HepG2 (cell line): ENCODE measurements around the gene FSIP1. TPM values are rescaled to one million over a fixed set of nuclear protein-coding genes. Genes with fewer than 3 reads are reported as not detected.

Experiments used
- AKNA ChIP-seq: sonication (generic); formaldehyde crosslinking; IDR thresholded peaks from 2 replicates; pipeline ENCODE4 v1.4.0; 2020; ENCODE audit warnings: missing genetic modification reagents, borderline replicate concordance
- ARNT2 ChIP-seq: sonication (generic); formaldehyde crosslinking; IDR thresholded peaks from 2 replicates; pipeline ENCODE4 v1.8.0; 2022; ENCODE audit warnings: mild to moderate bottlenecking, low read depth, missing genetic modification reagents, moderate library complexity
- CCDC6 ChIP-seq: sonication (generic); formaldehyde crosslinking; IDR thresholded peaks from 2 replicates; pipeline ENCODE4 v1.8.1; 2022; ENCODE audit warnings: mild to moderate bottlenecking, missing genetic modification reagents, moderate library complexity
- CENPBD1 ChIP-seq: sonication (generic); formaldehyde crosslinking; IDR thresholded peaks from 2 replicates; pipeline ENCODE4 v1.8.0; 2022; ENCODE audit warnings: missing genetic modification reagents, low read depth, mild to moderate bottlenecking, borderline replicate concordance
- CSRNP2 ChIP-seq: sonication (generic); formaldehyde crosslinking; conservative IDR thresholded peaks from 2 replicates; pipeline ENCODE4 v1.8.0; 2022; ENCODE audit warnings: low read depth, missing genetic modification reagents
- ELF1 ChIP-seq: sonication (generic); formaldehyde crosslinking; IDR thresholded peaks from 2 replicates; pipeline ENCODE4 v1.4.0; 2020; ENCODE audit warnings: missing genetic modification reagents
- FOXM1 ChIP-seq: sonication (generic); formaldehyde crosslinking; IDR thresholded peaks from 2 replicates; pipeline ENCODE4 v1.5.0; 2020; ENCODE audit warnings: missing genetic modification reagents
- IKZF1 ChIP-seq: fragments of 450-650 bp; IDR thresholded peaks from 2 replicates; pipeline ENCODE4 v1.7.1; 2016
- NFKB2 ChIP-seq: sonication (generic); formaldehyde crosslinking; IDR thresholded peaks from 2 replicates; pipeline ENCODE4 v1.4.0; 2020; ENCODE audit warnings: missing genetic modification reagents, borderline replicate concordance
- NFKBIZ ChIP-seq: IDR thresholded peaks from 2 replicates; pipeline ENCODE4 v1.6.1; 2018; ENCODE audit warnings: missing genetic modification reagents, missing compliant biosample characterization
- NPAS2 ChIP-seq: sonication (generic); formaldehyde crosslinking; IDR thresholded peaks from 2 replicates; pipeline ENCODE4 v1.8.0; 2022; ENCODE audit warnings: mild to moderate bottlenecking, missing genetic modification reagents, borderline replicate concordance
- RARA ChIP-seq: IDR thresholded peaks from 2 replicates; pipeline ENCODE4 v1.6.1; 2016; ENCODE audit warnings: missing genetic modification reagents, missing compliant biosample characterization
- RBFOX2 ChIP-seq: fragments of 200-400 bp; formaldehyde crosslinking; IDR thresholded peaks from 2 replicates; pipeline ENCODE4 v1.6.1; 2017; ENCODE audit warnings: low read depth, mild to moderate bottlenecking, low read length
- SAFB2 ChIP-seq: sonication (generic); formaldehyde crosslinking; IDR thresholded peaks from 2 replicates; pipeline ENCODE4 v1.5.1; 2020; ENCODE audit warnings: missing genetic modification reagents, low read depth, mild to moderate bottlenecking, borderline replicate concordance
- SP4 ChIP-seq: sonication (generic); formaldehyde crosslinking; IDR thresholded peaks from 2 replicates; pipeline ENCODE4 v1.8.1; 2023; ENCODE audit warnings: mild to moderate bottlenecking, missing genetic modification reagents
- TEF ChIP-seq: sonication (generic); formaldehyde crosslinking; IDR thresholded peaks from 2 replicates; pipeline ENCODE4 v1.5.0; 2020; ENCODE audit warnings: missing genetic modification reagents
- ZBTB2 ChIP-seq: sonication (generic); formaldehyde crosslinking; IDR thresholded peaks from 2 replicates; pipeline ENCODE4 v1.8.0; 2022; ENCODE audit warnings: low read depth, missing genetic modification reagents
- ZNF160 ChIP-seq: sonication (generic); formaldehyde crosslinking; IDR thresholded peaks from 2 replicates; pipeline ENCODE4 v1.8.0; 2022; ENCODE audit warnings: mild to moderate bottlenecking, inconsistent platforms, missing genetic modification reagents
- ZNF235 ChIP-seq: sonication (generic); formaldehyde crosslinking; IDR thresholded peaks from 2 replicates; pipeline ENCODE4 v1.8.1; 2023; ENCODE audit warnings: mild to moderate bottlenecking, missing genetic modification reagents, borderline replicate concordance
- ZNF33B ChIP-seq: sonication (generic); formaldehyde crosslinking; IDR thresholded peaks from 2 replicates; pipeline ENCODE4 v1.5.1; 2020; ENCODE audit warnings: mild to moderate bottlenecking, missing genetic modification reagents
- ZNF570 ChIP-seq: sonication (generic); formaldehyde crosslinking; IDR thresholded peaks from 2 replicates; pipeline ENCODE4 v1.4.0; 2020; ENCODE audit warnings: mild to moderate bottlenecking, missing genetic modification reagents, borderline replicate concordance
- polyA plus RNA-seq, 8 experiments: library from polyadenylated mRNA; depleted of rRNA in 3 of 8; stranded (reverse) in 7 of 8; unstranded in 1 of 8; fragments of >200 nt; fragmentation: Illumina TruSeq in 4 of 8; extraction: Trizol in 4 of 8; gene quantifications; 2 replicates each; pipeline versions ENCODE4 v1.2.1 to v1.2.3, GENCODE V29; 2011 to 2016; ENCODE audit warnings: low read depth in 4 of 8, missing spikeins in 1 of 8, mixed read lengths in 1 of 8; ENCODE audit not compliant: insufficient read depth in 1 of 8
- total RNA-seq, 5 experiments: library from RNA; depleted of rRNA; stranded (reverse); fragments of >200 nt; fragmentation: Illumina TruSeq; extraction: Trizol; gene quantifications; 2 replicates each; pipeline ENCODE4 v1.2.3, GENCODE V29; 2016; ENCODE audit warnings: low read depth in 1 of 5

Gene FSIP1
- total and polyA plus RNA-seq, 2 of the 13 experiments (the other 11 are each of a cell fraction or from before 2014, with no cell fraction given), result 0.18 TPM; not detected in 1

GRCh38 chr15:39782441-39783138, at the start of gene FSIP1 (continued):
- TF ChIP-seq RBFOX2 (peak; percentile 79), CSRNP2 (CRISPR knock-in tag) (no peak), ZNF33B (CRISPR knock-in tag) (no peak), ZNF160 (CRISPR knock-in tag) (no peak), ELF1 (CRISPR knock-in tag) (peak; percentile 97), SP4 (peak; percentile 68), IKZF1 (no peak), NFKBIZ (CRISPR knock-in tag) (no peak), ZNF235 (CRISPR knock-in tag) (no peak), RARA (CRISPR knock-in tag) (peak; percentile 25; the same call in 1 of the 2 replicates), CENPBD1 (CRISPR knock-in tag) (no peak), ZNF570 (CRISPR knock-in tag) (no peak), NPAS2 (CRISPR knock-in tag) (no peak), CCDC6 (CRISPR knock-in tag) (no peak), ZBTB2 (CRISPR knock-in tag) (no peak), SAFB2 (CRISPR knock-in tag) (no peak), FOXM1 (CRISPR knock-in tag) (no peak), NFKB2 (CRISPR knock-in tag) (peak; percentile 75; the same call in 1 of the 2 replicates), ARNT2 (CRISPR knock-in tag) (peak; percentile 96; the same call in 1 of the 2 replicates), TEF (CRISPR knock-in tag) (no peak), AKNA (CRISPR knock-in tag) (no peak)
